ENCODE results near the gene HSF2.

HSF2 gene

DNA sequence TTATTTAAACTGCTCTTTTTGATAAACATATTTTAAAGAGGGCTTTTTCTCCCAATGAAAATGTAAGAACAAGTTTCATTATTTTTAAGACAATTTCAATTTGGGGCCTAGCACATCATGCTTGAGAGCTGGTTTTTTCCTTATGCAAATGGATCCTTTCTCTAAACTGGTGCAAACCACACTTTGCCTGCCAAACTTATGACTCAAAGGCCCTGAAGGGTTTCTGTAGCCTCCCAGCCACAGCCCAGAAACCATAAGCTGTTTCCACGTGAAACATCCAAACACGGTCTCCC, 451 bp upstream of the HSF2 start:
- DNase-seq (ENCODE audit: low spot score): no peak

DNA sequence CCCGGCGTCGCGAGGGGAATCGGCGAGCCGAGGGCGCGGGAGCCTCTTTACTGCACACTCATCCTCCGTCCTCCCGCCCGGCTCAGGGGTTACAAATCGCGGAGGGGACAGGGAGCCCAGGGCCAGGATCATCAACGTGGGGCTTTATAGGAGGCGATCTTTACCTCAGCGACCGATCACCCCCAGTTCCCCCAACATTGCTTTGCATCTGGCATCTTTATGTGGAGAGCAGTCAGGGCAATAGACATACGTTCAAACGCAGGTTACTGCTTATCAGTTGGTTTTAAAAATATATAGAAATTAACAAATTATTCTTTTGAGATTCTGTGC, 634 bp downstream of the HSF2 start:
- DNase-seq (ENCODE audit: low spot score): no peak

DNA sequence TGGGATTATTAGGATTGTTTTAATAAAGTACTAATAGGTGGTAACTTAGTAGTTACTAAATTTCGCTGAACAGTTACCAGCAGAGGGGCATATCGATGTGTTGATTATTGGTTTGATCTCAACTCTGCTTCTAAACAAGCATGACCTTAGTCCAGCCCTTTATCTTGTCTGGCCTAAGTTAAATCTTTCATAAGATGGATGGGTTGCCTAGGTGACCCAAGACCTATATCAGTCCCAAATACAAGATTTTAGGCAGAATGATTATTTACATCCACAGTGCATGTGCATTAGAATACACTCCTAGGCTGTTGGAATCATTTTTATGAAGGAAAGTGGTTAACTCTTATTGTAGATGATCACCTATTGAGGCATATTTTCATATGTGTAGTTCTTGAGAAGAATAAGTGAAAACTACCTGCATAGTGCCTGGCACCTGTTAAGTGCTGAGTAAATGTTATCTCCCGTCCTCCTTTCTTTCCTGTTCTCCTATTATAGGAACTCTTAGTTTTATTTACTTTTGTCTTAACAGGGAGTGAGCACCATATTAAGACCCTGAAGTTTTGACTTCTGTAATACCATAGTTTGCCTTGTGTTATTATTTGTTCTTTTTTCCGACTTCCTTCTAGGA, 1.1 kb downstream of the HSF2 start:
- no peak for DNase-seq (ENCODE audit: low spot score)

DNA sequence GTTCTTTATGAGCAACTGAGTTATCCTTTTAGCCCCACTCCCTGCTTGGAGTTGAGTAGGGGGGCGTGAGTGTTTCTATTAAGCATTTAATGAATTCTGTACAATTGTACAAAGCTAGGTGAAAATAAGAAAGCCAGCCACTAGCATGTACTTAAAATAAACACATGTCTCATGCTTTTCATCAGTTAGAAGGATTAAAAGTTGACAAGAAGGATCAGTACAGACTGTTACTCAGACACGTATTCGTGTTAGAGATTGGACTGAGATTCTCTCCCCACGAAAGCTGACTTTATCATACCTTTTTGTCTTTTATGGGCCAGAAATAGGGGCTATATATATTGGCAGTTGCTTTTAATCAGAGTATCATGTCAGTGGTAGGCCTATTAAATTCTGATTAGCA, 1.7 kb downstream of the HSF2 start:
- no peak for DNase-seq (ENCODE audit: low spot score)

- no peak for DNase-seq (ENCODE audit: low spot score)
These were observed 5.0 kb downstream of the HSF2 start for GRCh38 chr6:122404444-122404843.

- DNase-seq (ENCODE audit: low spot score): no peak
These were observed 6.0 kb downstream of the HSF2 start for GRCh38 chr6:122405417-122405816.

DNA sequence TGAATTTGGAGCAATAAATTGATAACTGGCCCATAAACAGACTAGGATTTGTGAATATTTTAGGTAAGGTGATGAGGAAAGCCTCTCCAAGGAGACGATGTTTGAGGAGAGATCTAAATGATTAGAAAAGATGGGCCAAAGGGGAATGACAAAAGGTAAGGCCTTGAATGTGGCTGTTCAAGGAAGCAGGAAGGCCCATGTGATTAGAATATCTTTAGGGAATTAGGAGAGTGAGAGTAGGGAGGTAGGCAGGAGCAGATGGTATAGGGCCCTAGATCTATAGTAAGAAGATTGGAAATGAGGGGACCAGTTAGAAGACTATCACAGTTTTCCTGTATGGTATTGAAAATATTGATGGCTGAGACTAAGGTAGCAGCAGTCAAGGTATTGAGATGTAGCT, 6.7 kb downstream of the HSF2 start:
- DNase-seq (ENCODE audit: low spot score): no peak

DNA sequence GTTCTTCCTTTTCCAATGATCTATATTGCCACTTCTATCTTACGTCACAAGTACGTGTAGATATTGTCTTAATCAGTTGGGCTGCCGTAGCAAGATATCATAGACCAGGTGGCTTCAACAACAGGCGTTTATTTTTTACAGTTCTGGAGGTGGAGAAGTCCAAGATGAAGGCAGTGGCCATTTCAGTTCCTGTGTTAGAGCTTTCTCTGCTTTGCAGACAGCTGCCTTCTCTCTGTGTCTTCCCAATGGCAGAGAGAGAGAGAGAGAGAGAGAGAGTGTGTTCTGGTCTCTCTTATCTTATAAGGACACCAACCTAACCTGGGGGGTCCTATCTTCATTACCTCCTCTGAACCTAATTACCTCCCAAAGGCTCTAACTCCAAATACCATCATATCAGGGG, 8.3 kb downstream of the HSF2 start:
- no peak for DNase-seq (ENCODE audit: low spot score)

DNA sequence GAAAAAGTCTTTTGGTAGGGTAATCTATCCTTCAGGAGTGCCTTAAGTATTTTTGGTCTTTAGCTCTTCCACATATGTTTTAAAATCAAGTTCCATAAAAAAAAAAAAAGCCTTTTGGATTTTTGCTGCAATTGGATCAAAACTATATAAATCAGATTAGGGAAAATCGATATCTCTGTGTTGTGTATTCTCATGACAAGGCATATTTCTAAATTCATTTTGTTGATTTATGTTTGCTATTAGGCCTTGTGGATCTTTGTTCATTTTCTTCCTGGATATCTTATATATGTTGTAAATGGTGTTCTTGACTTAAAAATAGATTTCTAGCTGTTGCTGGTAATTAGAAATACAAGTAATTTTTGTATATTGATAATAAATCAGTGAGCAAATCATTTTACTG, 8.8 kb downstream of the HSF2 start:
- DNase-seq (ENCODE audit: low spot score): no peak

- no peak for DNase-seq (ENCODE audit: low spot score)
These were observed 9.4 kb downstream of the HSF2 start for GRCh38 chr6:122408702-122409458.

DNA sequence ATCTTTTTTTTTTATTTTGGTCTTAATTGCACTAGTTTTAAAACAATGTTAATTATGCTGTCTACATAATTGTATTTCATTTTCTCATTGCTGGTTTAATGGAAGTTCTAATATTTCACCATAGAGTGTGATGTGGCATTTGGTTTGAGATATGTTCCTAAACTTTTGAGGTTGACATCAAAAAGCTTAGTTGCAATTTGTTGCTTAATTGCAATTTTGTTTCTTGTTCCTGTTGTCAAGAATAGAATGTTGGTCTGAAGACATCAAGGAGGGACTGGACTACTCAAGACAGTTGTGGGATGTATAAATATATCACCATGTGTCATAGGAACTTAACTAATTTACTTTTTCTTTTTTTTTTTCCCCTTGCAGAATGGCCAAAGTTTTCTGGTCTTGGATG, 12.5 kb downstream of the HSF2 start:
- no peak for DNase-seq (ENCODE audit: low spot score)

GRCh38 chr6:122416825-122417224, 17.4 kb downstream of the HSF2 start:
- no peak for DNase-seq (ENCODE audit: low spot score)

- no peak for DNase-seq (ENCODE audit: low spot score)
These were observed 22.6 kb downstream of the HSF2 start for GRCh38 chr6:122422003-122422402.

DNA sequence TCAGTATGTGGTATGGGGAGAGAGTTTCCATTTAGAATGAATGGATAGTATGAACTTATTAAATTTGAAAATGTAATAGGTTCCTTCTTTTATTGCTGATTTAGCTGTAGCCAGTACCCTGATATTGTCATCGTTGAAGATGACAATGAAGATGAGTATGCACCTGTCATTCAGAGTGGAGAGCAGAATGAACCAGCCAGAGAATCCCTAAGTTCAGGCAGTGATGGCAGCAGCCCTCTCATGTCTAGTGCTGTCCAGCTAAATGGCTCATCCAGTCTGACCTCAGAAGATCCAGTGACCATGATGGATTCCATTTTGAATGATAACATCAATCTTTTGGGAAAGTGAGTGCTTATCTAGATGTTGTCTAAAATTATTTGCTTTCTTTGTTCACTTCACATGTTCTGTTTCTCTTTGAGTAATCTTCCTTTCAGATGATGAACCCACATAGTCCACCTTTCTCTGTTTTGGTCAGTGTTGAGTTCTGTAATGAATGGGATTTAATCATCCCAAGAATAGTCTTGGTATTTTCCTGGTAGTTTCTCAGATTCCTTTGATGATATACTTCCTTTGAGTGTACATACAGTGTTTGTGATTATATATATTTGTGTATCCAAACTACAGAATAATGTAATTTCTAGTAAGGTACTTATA, 23.3 kb downstream of the HSF2 start:
- no peak for DNase-seq (ENCODE audit: low spot score)

DNA sequence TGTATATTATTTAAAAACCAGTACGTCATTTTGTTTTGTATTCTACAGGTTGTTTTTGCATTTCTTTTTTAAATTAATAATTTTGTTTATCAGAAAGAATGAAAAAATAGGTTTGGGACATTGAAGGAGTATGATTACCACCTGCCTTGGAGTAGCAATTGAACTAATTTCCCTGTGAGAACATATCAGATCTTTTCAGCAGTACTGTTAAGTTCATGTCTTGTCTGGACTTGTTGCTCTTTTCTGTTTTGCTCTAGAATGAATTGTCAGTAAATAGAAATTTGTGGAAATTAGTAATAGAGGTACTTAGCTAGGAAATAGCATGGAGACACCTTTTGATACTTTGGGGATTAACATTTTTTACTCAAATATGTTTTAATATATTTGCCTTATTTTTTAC, 24.3 kb downstream of the HSF2 start:
- no peak for DNase-seq (ENCODE audit: low spot score)

DNA sequence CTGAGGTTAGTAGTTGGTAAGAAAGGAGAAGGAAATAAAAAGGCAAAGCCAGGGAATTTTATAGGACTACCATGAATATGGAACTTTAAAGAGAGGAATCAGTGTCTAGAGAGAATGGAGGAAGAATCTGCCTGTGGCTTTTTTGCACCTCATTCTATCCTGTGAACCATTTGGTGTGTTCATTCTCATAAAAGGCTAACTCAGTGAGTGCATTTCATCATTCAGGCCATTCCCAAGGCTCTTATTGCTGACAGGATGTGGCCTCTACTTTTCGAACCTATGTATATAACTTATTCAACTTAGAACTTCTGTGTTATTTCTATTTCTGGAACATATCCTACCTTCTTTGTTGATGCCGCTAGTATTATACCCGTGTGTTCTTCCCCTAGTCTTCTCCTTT, 27.1 kb downstream of the HSF2 start:
- no peak for DNase-seq (ENCODE audit: low spot score)

GRCh38 chr6:122428781-122429180, 29.3 kb downstream of the HSF2 start:
- DNase-seq (ENCODE audit: low spot score): no peak

GRCh38 chr6:122429323-122429722, 29.9 kb downstream of the HSF2 start:
- no peak for DNase-seq (ENCODE audit: low spot score)

DNA sequence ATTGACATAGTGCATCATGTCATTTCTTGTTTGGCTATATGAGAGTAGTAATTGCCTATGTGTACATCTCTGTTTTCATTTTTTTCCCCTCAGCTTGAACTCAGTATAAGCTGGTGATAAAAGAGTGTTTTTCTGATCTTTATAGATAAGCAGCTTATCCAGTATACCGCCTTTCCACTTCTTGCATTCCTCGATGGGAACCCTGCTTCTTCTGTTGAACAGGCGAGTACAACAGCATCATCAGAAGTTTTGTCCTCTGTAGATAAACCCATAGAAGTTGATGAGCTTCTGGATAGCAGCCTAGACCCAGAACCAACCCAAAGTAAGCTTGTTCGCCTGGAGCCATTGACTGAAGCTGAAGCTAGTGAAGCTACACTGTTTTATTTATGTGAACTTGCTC, 32.3 kb downstream of the HSF2 start:
- no peak for DNase-seq (ENCODE audit: low spot score)

- no peak for DNase-seq (ENCODE audit: low spot score)
These were observed 33.4 kb downstream of the HSF2 start for GRCh38 chr6:122432816-122433215.

DNA sequence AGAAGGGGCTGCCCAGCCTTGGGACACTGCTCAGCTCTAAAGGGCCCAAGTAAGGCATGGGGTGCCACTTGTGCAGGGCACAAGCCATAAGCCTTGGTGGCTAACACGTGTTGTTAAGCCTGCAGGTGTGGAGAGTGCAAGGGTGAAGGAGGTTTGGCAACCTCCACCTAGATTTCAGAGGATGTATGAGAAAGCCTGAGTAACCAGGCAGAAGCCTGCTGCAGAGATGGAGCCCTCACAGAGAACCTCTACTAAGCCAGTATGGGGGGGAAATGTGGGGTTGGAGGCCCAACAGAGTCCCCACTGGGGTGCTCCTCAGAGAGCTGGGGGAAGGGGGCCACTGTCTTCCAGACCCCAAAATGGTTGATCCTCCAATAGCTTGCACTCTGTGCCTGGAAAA, 39.5 kb downstream of the HSF2 start:
- DNase-seq (ENCODE audit: low spot score): no peak

- DNase-seq (ENCODE audit: low spot score): no peak
These were observed 45.8 kb downstream of the HSF2 start for GRCh38 chr6:122445274-122445673.

GRCh38 chr6:122449069-122449468, 49.6 kb downstream of the HSF2 start:
- no peak for DNase-seq (ENCODE audit: low spot score)

DNA sequence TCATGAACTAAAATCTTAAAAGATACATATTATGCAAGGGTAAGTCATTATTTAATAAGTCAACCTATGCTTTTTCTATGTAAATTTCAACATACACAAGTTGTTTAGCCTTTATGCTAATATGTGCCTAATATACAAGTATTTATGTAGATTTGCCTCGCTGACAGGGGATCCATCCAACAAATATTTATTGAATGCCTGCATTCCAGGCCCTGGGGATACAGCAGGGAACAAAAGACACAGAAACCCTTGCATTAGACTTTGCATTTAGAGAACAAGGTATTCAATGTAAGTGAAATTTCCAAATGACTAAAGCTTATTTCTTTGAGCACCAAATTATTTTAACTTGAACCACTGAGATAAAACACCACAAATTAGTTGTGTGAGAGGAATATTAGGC, 53.1 kb downstream of the HSF2 start:
- no peak for DNase-seq (ENCODE audit: low spot score)
